NCI-H2107 (cell line): ENCODE results near the gene LILRA2.
"Not testable (repeated sequence)": the region's sequence is repeated elsewhere in the genome, so short reads cannot be mapped to it uniquely, and the experiment has no call there.

Source experiments
- DNase-seq: peaks from one replicate; lab custom pipeline; 2025; lab: John Stamatoyannopoulos, UW

The LILRA2 gene

GRCh38 chr19:54571715-54572615 is 1.6 kb upstream of the LILRA2 start:
- DNase-seq: not testable (repeated sequence)

- DNase-seq: no peak
Measured at GRCh38 chr19:54572696-54573311, 786 bp upstream of the LILRA2 start.

GRCh38 chr19:54574051-54574450 is 461 bp downstream of the LILRA2 start:
- no peak for DNase-seq

- no peak for DNase-seq
Measured at GRCh38 chr19:54574527-54575056, 1.0 kb downstream of the LILRA2 start.

- DNase-seq: not testable (repeated sequence)
Measured at GRCh38 chr19:54575205-54575604, 1.6 kb downstream of the LILRA2 start.

GRCh38 chr19:54576411-54576976 is 2.9 kb downstream of the LILRA2 start:
- no peak for DNase-seq

- no peak for DNase-seq
Measured at GRCh38 chr19:54577334-54577733, 3.7 kb downstream of the LILRA2 start.

GRCh38 chr19:54578268-54578667 is 4.7 kb downstream of the LILRA2 start:
- DNase-seq: not testable (repeated sequence)

- DNase-seq: no peak
Measured at GRCh38 chr19:54586397-54586796, 12.8 kb downstream of the LILRA2 start.

- no peak for DNase-seq
Measured at GRCh38 chr19:54587026-54587425, 13.4 kb downstream of the LILRA2 start.

- DNase-seq: not testable (repeated sequence)
Measured at GRCh38 chr19:54593445-54593844, 19.9 kb downstream of the LILRA2 start, which contains the start of gene LILRA1. Gene LILRA1 (plus strand): TSS chr19:54593632. CDS start chr19:54594245, 613 bp downstream.

- not testable (repeated sequence) for DNase-seq
Measured at GRCh38 chr19:54593931-54594626, 20.5 kb downstream of the LILRA2 start.

- DNase-seq: no peak
Measured at GRCh38 chr19:54594737-54595136, 21.1 kb downstream of the LILRA2 start.

GRCh38 chr19:54595680-54596436 is 22.3 kb downstream of the LILRA2 start:
- not testable (repeated sequence) for DNase-seq

- DNase-seq: no peak
Measured at GRCh38 chr19:54600212-54600611, 26.6 kb downstream of the LILRA2 start.

GRCh38 chr19:54606230-54606629 is 32.6 kb downstream of the LILRA2 start:
- no peak for DNase-seq

GRCh38 chr19:54606891-54607784 is 33.5 kb downstream of the LILRA2 start:
- no peak for DNase-seq

- no peak for DNase-seq
Measured at GRCh38 chr19:54607785-54608150, 34.2 kb downstream of the LILRA2 start.

- DNase-seq: no peak
Measured at GRCh38 chr19:54608205-54608604, 34.6 kb downstream of the LILRA2 start.

GRCh38 chr19:54608792-54609191 is 35.2 kb downstream of the LILRA2 start:
- no peak for DNase-seq
